Neural cell (in vitro differentiated cells): ENCODE measurements around the gene RDH11. TPM values are rescaled to one million over a fixed set of nuclear protein-coding genes. Genes with fewer than 3 reads are reported as not detected.

Experiments
- H2AFZ ChIP-seq: fragments of 200-600, 300-800 bp; sonication (generic), shearing (Covaris generic); 2 replicates; pipeline ENCODE4 v1.6.0; 2014; ENCODE audit warnings: low read depth, mild to moderate bottlenecking, antibody characterized with exemption, low read length, moderate library complexity
- H3F3A ChIP-seq: fragments of 200-600 bp; shearing (Covaris generic); 2 replicates; pipeline ENCODE4 v1.6.1; 2016; ENCODE audit warnings: mild to moderate bottlenecking, moderate library complexity, mixed read lengths, antibody characterized with exemption, low read length; ENCODE audit not compliant: insufficient read depth, poor library complexity, severe bottlenecking
- H3K27ac ChIP-seq: fragments of 200-600, 300-800 bp; sonication (generic), shearing (Covaris generic); 2 replicates; pipeline ENCODE4 v1.5.1; 2014; ENCODE audit warnings: mild to moderate bottlenecking, low read length, moderate library complexity
- H3K27me3 ChIP-seq: fragments of 300-800, 200-600 bp; sonication (generic), shearing (Covaris generic); 2 replicates; pipeline ENCODE4 v1.6.0; 2014; ENCODE audit warnings: mild to moderate bottlenecking, low read depth, low read length, moderate library complexity; ENCODE audit not compliant: insufficient read depth
- H3K36me3 ChIP-seq: fragments of 300-800, 200-600 bp; sonication (generic), shearing (Covaris generic); 2 replicates; pipeline ENCODE4 v1.5.1; 2014; ENCODE audit warnings: mild to moderate bottlenecking, antibody characterized with exemption, low read length, moderate library complexity; ENCODE audit not compliant: insufficient read depth
- H3K4me2 ChIP-seq: fragments of 300-800, 200-600 bp; sonication (generic), shearing (Covaris generic); 2 replicates; pipeline ENCODE4 v1.6.0; 2014; ENCODE audit warnings: mild to moderate bottlenecking, low read length
- H3K4me3 ChIP-seq: fragments of 300-800, 200-600 bp; sonication (generic), shearing (Covaris generic); 2 replicates; pipeline ENCODE4 v1.5.1; 2014; ENCODE audit warnings: mild to moderate bottlenecking, low read length, moderate library complexity
- H3K79me2 ChIP-seq: fragments of 200-600 bp; shearing (Covaris generic); replicated peaks from 2 replicates; pipeline ENCODE4 v1.6.0; 2014; ENCODE audit warnings: mild to moderate bottlenecking, low read length, moderate library complexity; ENCODE audit not compliant: insufficient read depth
- H3K9ac ChIP-seq: fragments of 300-800, 200-600 bp; sonication (generic), shearing (Covaris generic); 2 replicates; pipeline ENCODE4 v1.6.1; 2016; ENCODE audit warnings: mild to moderate bottlenecking, low read length, mixed read lengths
- H3K9me2 ChIP-seq: fragments of 200-600 bp; shearing (Covaris generic); 2 replicates; pipeline ENCODE4 v1.6.1; 2016; ENCODE audit warnings: mild to moderate bottlenecking, low read length, mixed read lengths; ENCODE audit not compliant: insufficient read depth
- H3K9me3 ChIP-seq: fragments of 200-600, 300-800 bp; sonication (generic), shearing (Covaris generic); 2 replicates; pipeline ENCODE4 v1.6.1; 2016; ENCODE audit warnings: mild to moderate bottlenecking, mixed run types, low read length, moderate library complexity, mixed read lengths
- H4K20me1 ChIP-seq: fragments of 200-600 bp; shearing (Covaris generic); 2 replicates; pipeline ENCODE4 v1.6.1; 2016; ENCODE audit warnings: mild to moderate bottlenecking, mixed run types; ENCODE audit not compliant: insufficient read depth
- EP300 ChIP-seq: fragments of 450-650 bp; conservative IDR thresholded peaks from 2 replicates; pipeline ENCODE4 v1.6.1; 2014; ENCODE audit warnings: antibody characterized with exemption, mild to moderate bottlenecking, moderate library complexity; ENCODE audit not compliant: poor library complexity, severe bottlenecking
- EZH2 ChIP-seq: fragments of 200-600, 300-800 bp; shearing (Covaris generic), sonication (generic); IDR thresholded peaks from 2 replicates; pipeline ENCODE4 v1.6.1; 2014; ENCODE audit warnings: antibody characterized with exemption, low read length, borderline replicate concordance, mild to moderate bottlenecking; ENCODE audit not compliant: insufficient read depth, poor library complexity, severe bottlenecking
- MXI1 ChIP-seq: fragments of 450-650 bp; conservative IDR thresholded peaks from 2 replicates; pipeline ENCODE4 v1.6.1; 2014; ENCODE audit warnings: antibody characterized with exemption, mild to moderate bottlenecking; ENCODE audit not compliant: poor library complexity, severe bottlenecking
- POLR2AphosphoS5 ChIP-seq: IDR thresholded peaks from 2 replicates; pipeline ENCODE4 v1.6.1; 2012
- RAD21 ChIP-seq: fragments of 450-650 bp; conservative IDR thresholded peaks from 2 replicates; pipeline ENCODE4 v1.6.1; 2014; ENCODE audit warnings: antibody characterized with exemption, mild to moderate bottlenecking, moderate library complexity
- SMC3 ChIP-seq: fragments of 450-650 bp; conservative IDR thresholded peaks from 2 replicates; pipeline ENCODE4 v1.6.1; 2014; ENCODE audit warnings: antibody characterized with exemption, mild to moderate bottlenecking, moderate library complexity; ENCODE audit not compliant: poor library complexity
- TAF1 ChIP-seq: IDR thresholded peaks from 2 replicates; pipeline ENCODE4 v1.6.1; 2012; ENCODE audit warnings: low read depth
- polyA plus RNA-seq: library from polyadenylated mRNA; depleted of rRNA; stranded (reverse); fragments of >200 nt; gene quantifications from 2 replicates; pipeline ENCODE4 v1.2.3, GENCODE V29; 2014
- TF ChIP-seq, protein P1 (sequence below): IDR thresholded peaks from 2 replicates; pipeline ENCODE4 v1.6.1; 2012; ENCODE audit warnings: borderline replicate concordance
- TF ChIP-seq, protein P2 (sequence below): fragments of 450-650 bp; IDR thresholded peaks from 2 replicates; pipeline ENCODE4 v1.5.1; 2014; ENCODE audit warnings: antibody characterized with exemption, mild to moderate bottlenecking, moderate library complexity; ENCODE audit not compliant: poor library complexity, severe bottlenecking

The RDH11 gene
- polyA plus RNA-seq, 1 donor from 2014 or later, result 190 TPM

DNA sequence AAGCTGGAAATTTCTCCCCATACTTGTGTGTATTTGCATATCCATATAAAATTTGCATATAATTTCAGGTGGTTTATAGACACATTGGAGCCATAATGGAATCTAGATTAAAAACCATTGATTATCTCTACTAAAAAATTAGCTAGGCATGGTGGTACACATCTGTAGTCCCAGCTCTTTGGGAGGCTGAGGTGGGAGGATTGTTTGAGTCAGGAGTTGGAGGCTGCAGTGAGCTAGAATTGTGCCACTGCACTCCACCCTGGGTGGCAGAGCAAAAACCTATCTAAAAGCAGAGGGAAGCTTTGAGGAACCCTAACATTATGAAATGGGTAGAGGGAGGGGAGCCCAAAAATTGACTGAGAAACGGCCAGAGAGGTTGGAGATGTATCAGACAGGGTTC, 2.6 kb upstream of the RDH11 start:
- no peak overlapping the region for H3K9ac ChIP-seq
- H3K36me3 ChIP-seq, result no peaks in the 10 kb centered on the region
- H3K27ac ChIP-seq, result no peak overlapping the region
- no peak overlapping the region for H2AFZ ChIP-seq
- no peaks in the 10 kb centered on the region for H3K9me2 ChIP-seq
- H3F3A ChIP-seq, result no peaks in the 10 kb centered on the region
- peaks cover 11% of the 10 kb centered on the region for H3K79me2 ChIP-seq
- H3K4me3 ChIP-seq, result no peak overlapping the region
- TF ChIP-seq EP300 (no peak), TAF1 (no peak), EZH2 (no peak), POLR2AphosphoS5 (no peak), MXI1 (no peak)
- TF ChIP-seq, protein P1, sequence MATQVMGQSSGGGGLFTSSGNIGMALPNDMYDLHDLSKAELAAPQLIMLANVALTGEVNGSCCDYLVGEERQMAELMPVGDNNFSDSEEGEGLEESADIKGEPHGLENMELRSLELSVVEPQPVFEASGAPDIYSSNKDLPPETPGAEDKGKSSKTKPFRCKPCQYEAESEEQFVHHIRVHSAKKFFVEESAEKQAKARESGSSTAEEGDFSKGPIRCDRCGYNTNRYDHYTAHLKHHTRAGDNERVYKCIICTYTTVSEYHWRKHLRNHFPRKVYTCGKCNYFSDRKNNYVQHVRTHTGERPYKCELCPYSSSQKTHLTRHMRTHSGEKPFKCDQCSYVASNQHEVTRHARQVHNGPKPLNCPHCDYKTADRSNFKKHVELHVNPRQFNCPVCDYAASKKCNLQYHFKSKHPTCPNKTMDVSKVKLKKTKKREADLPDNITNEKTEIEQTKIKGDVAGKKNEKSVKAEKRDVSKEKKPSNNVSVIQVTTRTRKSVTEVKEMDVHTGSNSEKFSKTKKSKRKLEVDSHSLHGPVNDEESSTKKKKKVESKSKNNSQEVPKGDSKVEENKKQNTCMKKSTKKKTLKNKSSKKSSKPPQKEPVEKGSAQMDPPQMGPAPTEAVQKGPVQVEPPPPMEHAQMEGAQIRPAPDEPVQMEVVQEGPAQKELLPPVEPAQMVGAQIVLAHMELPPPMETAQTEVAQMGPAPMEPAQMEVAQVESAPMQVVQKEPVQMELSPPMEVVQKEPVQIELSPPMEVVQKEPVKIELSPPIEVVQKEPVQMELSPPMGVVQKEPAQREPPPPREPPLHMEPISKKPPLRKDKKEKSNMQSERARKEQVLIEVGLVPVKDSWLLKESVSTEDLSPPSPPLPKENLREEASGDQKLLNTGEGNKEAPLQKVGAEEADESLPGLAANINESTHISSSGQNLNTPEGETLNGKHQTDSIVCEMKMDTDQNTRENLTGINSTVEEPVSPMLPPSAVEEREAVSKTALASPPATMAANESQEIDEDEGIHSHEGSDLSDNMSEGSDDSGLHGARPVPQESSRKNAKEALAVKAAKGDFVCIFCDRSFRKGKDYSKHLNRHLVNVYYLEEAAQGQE, result no peak
- TF ChIP-seq, protein P2, sequence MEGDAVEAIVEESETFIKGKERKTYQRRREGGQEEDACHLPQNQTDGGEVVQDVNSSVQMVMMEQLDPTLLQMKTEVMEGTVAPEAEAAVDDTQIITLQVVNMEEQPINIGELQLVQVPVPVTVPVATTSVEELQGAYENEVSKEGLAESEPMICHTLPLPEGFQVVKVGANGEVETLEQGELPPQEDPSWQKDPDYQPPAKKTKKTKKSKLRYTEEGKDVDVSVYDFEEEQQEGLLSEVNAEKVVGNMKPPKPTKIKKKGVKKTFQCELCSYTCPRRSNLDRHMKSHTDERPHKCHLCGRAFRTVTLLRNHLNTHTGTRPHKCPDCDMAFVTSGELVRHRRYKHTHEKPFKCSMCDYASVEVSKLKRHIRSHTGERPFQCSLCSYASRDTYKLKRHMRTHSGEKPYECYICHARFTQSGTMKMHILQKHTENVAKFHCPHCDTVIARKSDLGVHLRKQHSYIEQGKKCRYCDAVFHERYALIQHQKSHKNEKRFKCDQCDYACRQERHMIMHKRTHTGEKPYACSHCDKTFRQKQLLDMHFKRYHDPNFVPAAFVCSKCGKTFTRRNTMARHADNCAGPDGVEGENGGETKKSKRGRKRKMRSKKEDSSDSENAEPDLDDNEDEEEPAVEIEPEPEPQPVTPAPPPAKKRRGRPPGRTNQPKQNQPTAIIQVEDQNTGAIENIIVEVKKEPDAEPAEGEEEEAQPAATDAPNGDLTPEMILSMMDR, result no peak
- H3K9me3 ChIP-seq, result no peaks in the 10 kb centered on the region
- no peaks in the 10 kb centered on the region for H3K27me3 ChIP-seq
- no peaks in the 10 kb centered on the region for H4K20me1 ChIP-seq
- H3K4me2 ChIP-seq, result no peak overlapping the region

DNA sequence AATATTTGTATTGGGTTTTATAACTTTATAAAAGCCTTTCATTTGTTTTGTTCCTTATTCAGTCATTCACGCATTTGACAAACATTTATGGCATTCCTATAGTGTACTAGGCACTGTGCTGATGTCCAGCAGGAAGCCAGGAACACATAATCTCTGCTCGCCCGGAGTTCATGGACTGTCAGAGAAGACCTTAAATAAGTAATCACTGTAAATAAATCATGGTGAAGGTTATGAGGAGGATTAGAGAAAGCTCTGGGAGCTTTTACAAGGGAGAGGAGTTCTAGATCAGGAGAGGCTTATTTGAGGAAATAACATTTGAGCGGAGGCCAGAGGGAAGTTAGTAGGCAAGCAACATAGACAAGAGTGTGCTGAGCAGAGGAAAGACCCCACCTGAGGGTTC, 1.4 kb upstream of the RDH11 start:
- no peaks in the 10 kb centered on the region for H3F3A ChIP-seq
- H4K20me1 ChIP-seq, result no peaks in the 10 kb centered on the region
- no peaks in the 10 kb centered on the region for H3K27me3 ChIP-seq
- H3K9me3 ChIP-seq, result no peaks in the 10 kb centered on the region
- no peaks in the 10 kb centered on the region for H3K36me3 ChIP-seq
- H2AFZ ChIP-seq, result no peak overlapping the region
- H3K4me3 ChIP-seq, result no peak overlapping the region
- H3K4me2 ChIP-seq, result no peak overlapping the region
- H3K9ac ChIP-seq, result no peak overlapping the region
- H3K79me2 ChIP-seq, result peaks cover 23% of the 10 kb centered on the region
- TF ChIP-seq, protein P2, result no peak
- TF ChIP-seq, protein P1, result no peak
- no peak for TF ChIP-seq POLR2AphosphoS5
- no peak for TF ChIP-seq SMC3
- no peak for TF ChIP-seq RAD21
- no peak for TF ChIP-seq EP300
- TF ChIP-seq TAF1, result no peak
- TF ChIP-seq EZH2, result no peak
- TF ChIP-seq MXI1, result no peak
- H3K9me2 ChIP-seq, result no peaks in the 10 kb centered on the region
- no peak overlapping the region for H3K27ac ChIP-seq
